ENCODE measurements around the gene PARVG. TPM values are rescaled to one million over a fixed set of nuclear protein-coding genes. Genes with fewer than 3 reads are reported as not detected.
"Not testable (repeated sequence)": the region's sequence is repeated elsewhere in the genome, so short reads cannot be mapped to it uniquely, and the experiment has no call there.

Gene PARVG
- polyA plus RNA-seq, 3 donors, result 1.6 to 2.5 (median 2.4) TPM

GRCh38 chr22:44220727-44221680, 40.3 kb downstream of the PARVG start:
- DNase-seq (ENCODE audit: extremely low read depth in 1 of 11, low read depth in 9 of 11, low spot score in 4 of 11), result no peak

- DNase-seq (ENCODE audit: extremely low read depth in 1 of 11, low read depth in 9 of 11, low spot score in 4 of 11), result no peak
Observed at GRCh38 chr22:44221710-44222475, 41.2 kb downstream of the PARVG start.

GRCh38 chr22:44224166-44224565, 43.4 kb downstream of the PARVG start:
- no peak for DNase-seq (ENCODE audit: extremely low read depth in 1 of 11, low read depth in 9 of 11, low spot score in 4 of 11)

- no peak for DNase-seq (ENCODE audit: extremely low read depth in 1 of 11, low read depth in 9 of 11, low spot score in 4 of 11)
Observed at GRCh38 chr22:44225091-44225689, 44.5 kb downstream of the PARVG start.

- DNase-seq (ENCODE audit: extremely low read depth in 1 of 11, low read depth in 9 of 11, low spot score in 4 of 11), result no peak
Observed at GRCh38 chr22:44225812-44226211, 45.1 kb downstream of the PARVG start.

DNA sequence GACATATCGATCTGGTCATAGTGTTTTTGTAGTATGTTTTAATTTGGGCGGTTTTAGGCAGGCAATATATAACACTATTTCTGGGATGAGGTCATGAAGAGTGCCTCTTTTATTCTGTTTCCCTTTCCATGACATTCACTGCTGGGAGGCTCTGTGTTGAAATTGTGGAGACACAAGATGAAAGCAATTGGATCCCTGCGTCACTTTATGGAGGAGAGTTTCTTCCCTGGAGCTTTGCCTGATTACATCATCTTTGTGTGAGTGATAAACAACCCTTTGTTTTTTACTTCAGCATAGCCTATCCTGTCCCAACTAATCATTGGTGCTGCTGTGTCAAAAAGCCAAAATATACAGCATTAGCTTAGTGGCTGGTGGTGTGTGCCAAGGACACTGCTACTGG, 48.6 kb downstream of the PARVG start:
- DNase-seq (ENCODE audit: extremely low read depth in 1 of 11, low read depth in 9 of 11, low spot score in 4 of 11), result no peak

GRCh38 chr22:44229809-44230208, 49.1 kb downstream of the PARVG start:
- no peak for DNase-seq (ENCODE audit: extremely low read depth in 1 of 11, low read depth in 9 of 11, low spot score in 4 of 11)

- DNase-seq (ENCODE audit: extremely low read depth in 1 of 11, low read depth in 9 of 11, low spot score in 4 of 11), result no peak
Observed at GRCh38 chr22:44231233-44231632, 50.5 kb downstream of the PARVG start.

GRCh38 chr22:44234372-44234771, 53.6 kb downstream of the PARVG start:
- DNase-seq (ENCODE audit: extremely low read depth in 1 of 11, low read depth in 9 of 11, low spot score in 4 of 11), result not testable (repeated sequence)

- no peak for DNase-seq (ENCODE audit: extremely low read depth in 1 of 11, low read depth in 9 of 11, low spot score in 4 of 11)
Observed at GRCh38 chr22:44237290-44237689, 56.6 kb downstream of the PARVG start.

GRCh38 chr22:44241121-44241520, 60.4 kb downstream of the PARVG start:
- not testable (repeated sequence) for DNase-seq (ENCODE audit: extremely low read depth in 1 of 11, low read depth in 9 of 11, low spot score in 4 of 11)

DNA sequence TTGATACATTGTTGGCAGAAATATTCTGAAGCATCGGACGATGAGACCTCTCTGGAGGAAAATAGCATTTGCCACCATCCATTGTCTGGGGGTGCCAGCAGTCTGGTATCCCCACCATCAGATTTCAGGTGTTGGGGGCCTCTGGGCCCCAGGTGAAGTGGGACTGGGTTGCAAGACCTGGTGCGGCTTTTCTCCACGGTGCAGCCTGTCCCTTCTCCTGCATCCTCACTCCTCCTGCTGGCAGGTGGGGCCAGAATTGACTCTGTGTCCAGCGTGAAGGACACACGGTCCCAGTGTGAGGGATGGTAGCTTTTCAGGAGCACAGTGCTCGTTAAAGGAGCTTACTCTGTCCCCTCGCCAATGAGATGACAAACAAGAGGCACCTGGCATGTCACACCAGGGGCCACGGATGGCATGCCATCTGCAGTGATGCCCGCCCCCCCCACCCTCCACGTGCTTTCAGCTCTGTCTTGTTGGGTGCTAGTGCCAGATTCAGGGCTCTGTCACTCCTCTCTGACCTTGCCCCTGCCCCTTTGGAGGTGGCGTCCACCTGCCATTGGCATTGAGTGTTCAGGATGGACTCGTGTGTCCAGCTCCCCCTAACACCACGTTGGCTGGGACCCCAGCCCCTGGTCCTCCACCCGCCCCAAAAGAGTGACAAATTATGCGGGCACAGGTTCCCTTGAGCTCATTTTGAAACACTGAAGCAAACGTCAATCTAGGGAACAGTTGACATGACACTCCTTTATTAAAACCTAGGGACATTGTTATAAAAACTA, 62.4 kb downstream of the PARVG start:
- DNase-seq (ENCODE audit: extremely low read depth in 1 of 11, low read depth in 9 of 11, low spot score in 4 of 11), result no peak

- no peak for DNase-seq (ENCODE audit: extremely low read depth in 1 of 11, low read depth in 9 of 11, low spot score in 4 of 11)
Observed at GRCh38 chr22:44243761-44244160, 63.0 kb downstream of the PARVG start.

GRCh38 chr22:44244265-44244822, 63.6 kb downstream of the PARVG start:
- no peak for DNase-seq (ENCODE audit: extremely low read depth in 1 of 11, low read depth in 9 of 11, low spot score in 4 of 11)

GRCh38 chr22:44245438-44245837, 64.7 kb downstream of the PARVG start:
- DNase-seq (ENCODE audit: extremely low read depth in 1 of 11, low read depth in 9 of 11, low spot score in 4 of 11), result no peak

DNA sequence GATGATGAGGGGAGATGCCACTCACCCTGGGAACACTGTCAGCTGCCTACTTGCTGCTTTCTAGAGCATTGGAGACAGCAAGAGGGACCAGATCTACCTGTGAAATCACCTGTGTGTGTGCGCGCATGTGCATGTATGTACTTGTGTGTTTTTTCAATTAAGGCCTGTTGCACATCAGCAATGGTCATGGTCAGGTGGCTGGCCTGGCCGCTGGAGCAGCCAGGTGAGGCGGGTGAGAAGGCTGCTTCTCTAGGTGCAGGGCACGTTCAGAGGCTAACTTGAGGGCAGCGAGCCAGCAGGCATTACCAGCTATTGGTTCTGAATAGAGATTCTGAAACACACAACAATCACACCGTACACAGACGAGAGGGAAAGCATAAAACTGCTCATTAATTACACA, 65.1 kb downstream of the PARVG start:
- no peak for DNase-seq (ENCODE audit: extremely low read depth in 1 of 11, low read depth in 9 of 11, low spot score in 4 of 11)

- no peak for DNase-seq (ENCODE audit: extremely low read depth in 1 of 11, low read depth in 9 of 11, low spot score in 4 of 11)
Observed at GRCh38 chr22:44246615-44247326, 66.0 kb downstream of the PARVG start.

DNA sequence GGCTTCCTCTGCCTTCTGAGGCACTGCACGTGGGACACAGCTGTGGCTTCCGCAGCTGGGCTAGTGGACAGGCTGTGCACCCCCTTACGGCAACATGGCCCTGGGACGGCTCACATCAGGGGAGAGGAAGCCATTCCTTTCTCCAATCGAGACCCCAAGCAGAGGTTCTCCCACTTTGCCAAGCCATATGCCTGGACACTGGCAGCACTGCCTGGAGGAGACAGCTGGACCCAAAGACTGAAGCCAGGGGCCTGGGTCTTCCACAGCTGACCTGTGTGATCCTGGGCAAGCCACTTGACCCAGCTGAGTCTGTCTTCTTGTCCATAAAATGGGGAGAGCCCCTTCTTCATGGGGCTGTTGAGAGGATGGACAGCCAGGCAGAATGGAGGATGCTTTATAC, 66.6 kb downstream of the PARVG start:
- DNase-seq (ENCODE audit: extremely low read depth in 1 of 11, low read depth in 9 of 11, low spot score in 4 of 11), result no peak
